ENCODE data around the gene AMD1. TPM values are rescaled to one million over a fixed set of nuclear protein-coding genes. Genes with fewer than 3 reads are reported as not detected.

Gene AMD1
- polyA plus RNA-seq, 2 of the 4 experiments (the other 2 are of a cell fraction): 89.2 to 147 TPM

- TF ChIP-seq JUN (IDR thresholded peaks at IDR 0.05): no peak
- TF ChIP-seq RNF2 (IDR thresholded peaks at IDR 0.05; ENCODE audit: borderline replicate concordance, low read depth): no peak
- no peak for TF ChIP-seq TP53 (CRISPR knock-in tag; IDR thresholded peaks at IDR 0.05)
- no peak for TF ChIP-seq HMGXB4 (CRISPR knock-in tag; IDR thresholded peaks at IDR 0.05; ENCODE audit: borderline replicate concordance)
- no peak for TF ChIP-seq ZNF302 (CRISPR knock-in tag; IDR thresholded peaks at IDR 0.05)
- FAIRE-seq: no peak
- Histone ChIP-seq H3K4me3 (no peak overlapping the region), H3K4me1 (no peaks in the 10 kb centered on the region), H3K9me3 (no peaks in the 10 kb centered on the region), H3K4me2 (no peak overlapping the region), H3K27ac (no peak overlapping the region)
- ChIA-PET POLR2A (interaction anchor here (1.7 kb wide), 1 partner anchor 13 kb away, joined by 6 read pairs; the partner anchor contains the start of gene CDK19), CTCF (interaction anchor here (1.5 kb wide), 1 partner anchor 10 kb away, joined by 3 read pairs; no protein-coding TSS in a partner anchor)
- WGBS (ENCODE audit: missing lambda C conversion rate): 52% methylated on average over 1 of the region's 1 CpG
- ATAC-seq: no peak
- no peak for DNase-seq (ENCODE audit: low read depth in 1 of 2, low spot score in 1 of 2)
Measured at GRCh38 chr6:110828396-110828795, 46.2 kb upstream of the AMD1 start.

- ChIA-PET POLR2A (no interaction called here), CTCF (interaction anchor here (1.0 kb wide), 1 partner anchor 13 kb away, joined by 4 read pairs; no protein-coding TSS in a partner anchor)
- H3K4me2 ChIP-seq: no peak overlapping the region
- no peak overlapping the region for H3K4me3 ChIP-seq
- H3K9me3 ChIP-seq: no peaks in the 10 kb centered on the region
- H3K4me1 ChIP-seq: no peaks in the 10 kb centered on the region
- H3K27ac ChIP-seq: no peak overlapping the region
- FAIRE-seq (no peak), DNase-seq (ENCODE audit: low read depth in 1 of 2, low spot score in 1 of 2) (no peak), ATAC-seq (no peak)
- TF ChIP-seq KDM5A (IDR thresholded peaks at IDR 0.05) (no peak), BHLHE40 (IDR thresholded peaks at IDR 0.05; ENCODE audit: low read depth, low read length) (no peak), JUN (IDR thresholded peaks at IDR 0.05) (no peak), EP300 (IDR thresholded peaks at IDR 0.05) (no peak), NR3C1 (IDR thresholded peaks at IDR 0.05) (no peak), HES2 (IDR thresholded peaks at IDR 0.05) (no peak), FOXS1 (CRISPR knock-in tag; IDR thresholded peaks at IDR 0.05) (no peak), ZFP36 (IDR thresholded peaks at IDR 0.05; ENCODE audit: borderline replicate concordance, partially characterized antibody) (no peak), CTCF (IDR thresholded peaks at IDR 0.05) (no peak)
- 89% methylated on average over 6 of the region's 6 CpGs for WGBS (ENCODE audit: missing lambda C conversion rate)
Measured at GRCh38 chr6:110831405-110831804, 43.2 kb upstream of the AMD1 start.

GRCh38 chr6:110833831-110834230 is 40.8 kb upstream of the AMD1 start:
- ATAC-seq (no peak), DNase-seq (ENCODE audit: low read depth in 1 of 2, low spot score in 1 of 2) (no peak), FAIRE-seq (no peak)
- Histone ChIP-seq H3K4me3 (no peak overlapping the region), H3K4me1 (no peaks in the 10 kb centered on the region), H3K9me3 (no peaks in the 10 kb centered on the region), H3K4me2 (no peak overlapping the region), H3K27ac (no peak overlapping the region)
- CTCF ChIA-PET: no interaction called here
- WGBS (ENCODE audit: missing lambda C conversion rate): 74% methylated on average over 6 of the region's 6 CpGs
- TF ChIP-seq NPAS2 (CRISPR knock-in tag; IDR thresholded peaks at IDR 0.05; ENCODE audit: borderline replicate concordance) (no peak), KDM5A (IDR thresholded peaks at IDR 0.05) (no peak), TFCP2L1 (CRISPR knock-in tag; IDR thresholded peaks at IDR 0.05) (no peak), RAD21 (conservative IDR thresholded peaks at IDR 0.05 in 1 of 2, IDR thresholded peaks at IDR 0.05 in 1 of 2) (no peak), FOSL2 (IDR thresholded peaks at IDR 0.05) (no peak), FOSL2 (CRISPR knock-in tag; IDR thresholded peaks at IDR 0.05) (no peak), ATOH8 (CRISPR knock-in tag; IDR thresholded peaks at IDR 0.05; ENCODE audit: low read depth) (no peak), E2F6 (IDR thresholded peaks at IDR 0.05; ENCODE audit: borderline replicate concordance, low read depth) (no peak)
- POLR2A ChIA-PET: no interaction called here

Measured in A549 (cell line).